ENCODE data around the gene MYL10. TPM values are rescaled to one million over a fixed set of nuclear protein-coding genes. Genes with fewer than 3 reads are reported as not detected.

MYL10 gene
- total and polyA plus RNA-seq, 2 experiments from 2014 or later: 1.3 TPM; not detected in 1

DNA sequence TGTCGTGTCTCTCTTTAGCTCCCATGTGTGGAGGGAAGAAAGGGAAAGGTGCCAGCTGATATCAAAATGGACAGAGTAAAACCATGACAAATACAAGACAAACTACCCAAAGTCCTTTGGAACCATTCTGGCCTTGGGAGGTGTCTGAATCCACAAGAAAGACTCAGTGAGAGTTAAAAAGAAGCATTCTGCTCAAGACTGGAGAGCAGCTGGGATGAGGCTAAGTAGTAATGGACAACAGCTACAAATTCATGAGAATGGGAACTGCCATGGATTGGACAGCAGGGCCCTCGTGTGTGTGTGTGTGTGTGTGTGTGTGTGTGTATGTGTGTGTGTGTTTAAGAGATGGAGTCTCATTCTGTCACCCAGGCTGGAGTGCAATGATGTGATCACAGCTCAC, 39.6 kb upstream of the MYL10 start:
- DNase-seq (ENCODE audit: low spot score) (no peak), ATAC-seq (no peak)
- Mint-ChIP-seq H3K27ac (no peak overlapping the region), H3K4me3 (no peak overlapping the region), H3K9me3 (peaks cover 13% of the 10 kb centered on the region), H3K36me3 (ENCODE audit: low read depth) (no peaks in the 10 kb centered on the region), H3K4me1 (peaks cover 12% of the 10 kb centered on the region), H3K27me3 (ENCODE audit: insufficient read depth, low read depth, poor library complexity) (peaks cover 11% of the 10 kb centered on the region)
- Histone ChIP-seq H3K36me3 (ENCODE audit: insufficient read depth) (no peaks in the 10 kb centered on the region), H3K27ac (ENCODE audit: low read depth) (no peak overlapping the region), H3K4me2 (no peak overlapping the region), H3K9me2 (ENCODE audit: insufficient read depth) (no peaks in the 10 kb centered on the region), H3F3A (replicated peaks; ENCODE audit: low read depth) (no peaks in the 10 kb centered on the region), H3K4me3 (no peak overlapping the region), H3K27me3 (ENCODE audit: insufficient read depth) (no peaks in the 10 kb centered on the region), H2AFZ (no peak overlapping the region), H3K79me2 (replicated peaks; ENCODE audit: insufficient read depth) (no peaks in the 10 kb centered on the region), H4K20me1 (replicated peaks; ENCODE audit: insufficient read depth) (no peaks in the 10 kb centered on the region), H3K4me1 (ENCODE audit: insufficient read depth) (peaks cover 13% of the 10 kb centered on the region)
- TF ChIP-seq POLR2AphosphoS5 (IDR thresholded peaks at IDR 0.05; ENCODE audit: low read depth) (no peak), EZH2 (IDR thresholded peaks at IDR 0.05; ENCODE audit: low read depth, unreplicated experiment) (no peak), STAT1 (IDR thresholded peaks at IDR 0.05; ENCODE audit: unreplicated experiment) (no peak), ZNF114 (CRISPR knock-in tag; IDR thresholded peaks at IDR 0.05) (no peak), CTCF (conservative IDR thresholded peaks at IDR 0.05; ENCODE audit: low read depth in 2 of 2) (no peak), NANOG (IDR thresholded peaks at IDR 0.05; ENCODE audit: borderline replicate concordance) (no peak), EZH2phosphoT487 (IDR thresholded peaks at IDR 0.05; ENCODE audit: unreplicated experiment) (no peak), JUNB (IDR thresholded peaks at IDR 0.05; ENCODE audit: unreplicated experiment) (no peak), CREB1 (CRISPR knock-in tag; IDR thresholded peaks at IDR 0.05; ENCODE audit: low read depth) (no peak), ZNF331 (CRISPR knock-in tag; IDR thresholded peaks at IDR 0.05; ENCODE audit: low read depth) (no peak), REST (IDR thresholded peaks at IDR 0.05; ENCODE audit: unreplicated experiment) (no peak)
- TF ChIP-seq, protein P1, sequence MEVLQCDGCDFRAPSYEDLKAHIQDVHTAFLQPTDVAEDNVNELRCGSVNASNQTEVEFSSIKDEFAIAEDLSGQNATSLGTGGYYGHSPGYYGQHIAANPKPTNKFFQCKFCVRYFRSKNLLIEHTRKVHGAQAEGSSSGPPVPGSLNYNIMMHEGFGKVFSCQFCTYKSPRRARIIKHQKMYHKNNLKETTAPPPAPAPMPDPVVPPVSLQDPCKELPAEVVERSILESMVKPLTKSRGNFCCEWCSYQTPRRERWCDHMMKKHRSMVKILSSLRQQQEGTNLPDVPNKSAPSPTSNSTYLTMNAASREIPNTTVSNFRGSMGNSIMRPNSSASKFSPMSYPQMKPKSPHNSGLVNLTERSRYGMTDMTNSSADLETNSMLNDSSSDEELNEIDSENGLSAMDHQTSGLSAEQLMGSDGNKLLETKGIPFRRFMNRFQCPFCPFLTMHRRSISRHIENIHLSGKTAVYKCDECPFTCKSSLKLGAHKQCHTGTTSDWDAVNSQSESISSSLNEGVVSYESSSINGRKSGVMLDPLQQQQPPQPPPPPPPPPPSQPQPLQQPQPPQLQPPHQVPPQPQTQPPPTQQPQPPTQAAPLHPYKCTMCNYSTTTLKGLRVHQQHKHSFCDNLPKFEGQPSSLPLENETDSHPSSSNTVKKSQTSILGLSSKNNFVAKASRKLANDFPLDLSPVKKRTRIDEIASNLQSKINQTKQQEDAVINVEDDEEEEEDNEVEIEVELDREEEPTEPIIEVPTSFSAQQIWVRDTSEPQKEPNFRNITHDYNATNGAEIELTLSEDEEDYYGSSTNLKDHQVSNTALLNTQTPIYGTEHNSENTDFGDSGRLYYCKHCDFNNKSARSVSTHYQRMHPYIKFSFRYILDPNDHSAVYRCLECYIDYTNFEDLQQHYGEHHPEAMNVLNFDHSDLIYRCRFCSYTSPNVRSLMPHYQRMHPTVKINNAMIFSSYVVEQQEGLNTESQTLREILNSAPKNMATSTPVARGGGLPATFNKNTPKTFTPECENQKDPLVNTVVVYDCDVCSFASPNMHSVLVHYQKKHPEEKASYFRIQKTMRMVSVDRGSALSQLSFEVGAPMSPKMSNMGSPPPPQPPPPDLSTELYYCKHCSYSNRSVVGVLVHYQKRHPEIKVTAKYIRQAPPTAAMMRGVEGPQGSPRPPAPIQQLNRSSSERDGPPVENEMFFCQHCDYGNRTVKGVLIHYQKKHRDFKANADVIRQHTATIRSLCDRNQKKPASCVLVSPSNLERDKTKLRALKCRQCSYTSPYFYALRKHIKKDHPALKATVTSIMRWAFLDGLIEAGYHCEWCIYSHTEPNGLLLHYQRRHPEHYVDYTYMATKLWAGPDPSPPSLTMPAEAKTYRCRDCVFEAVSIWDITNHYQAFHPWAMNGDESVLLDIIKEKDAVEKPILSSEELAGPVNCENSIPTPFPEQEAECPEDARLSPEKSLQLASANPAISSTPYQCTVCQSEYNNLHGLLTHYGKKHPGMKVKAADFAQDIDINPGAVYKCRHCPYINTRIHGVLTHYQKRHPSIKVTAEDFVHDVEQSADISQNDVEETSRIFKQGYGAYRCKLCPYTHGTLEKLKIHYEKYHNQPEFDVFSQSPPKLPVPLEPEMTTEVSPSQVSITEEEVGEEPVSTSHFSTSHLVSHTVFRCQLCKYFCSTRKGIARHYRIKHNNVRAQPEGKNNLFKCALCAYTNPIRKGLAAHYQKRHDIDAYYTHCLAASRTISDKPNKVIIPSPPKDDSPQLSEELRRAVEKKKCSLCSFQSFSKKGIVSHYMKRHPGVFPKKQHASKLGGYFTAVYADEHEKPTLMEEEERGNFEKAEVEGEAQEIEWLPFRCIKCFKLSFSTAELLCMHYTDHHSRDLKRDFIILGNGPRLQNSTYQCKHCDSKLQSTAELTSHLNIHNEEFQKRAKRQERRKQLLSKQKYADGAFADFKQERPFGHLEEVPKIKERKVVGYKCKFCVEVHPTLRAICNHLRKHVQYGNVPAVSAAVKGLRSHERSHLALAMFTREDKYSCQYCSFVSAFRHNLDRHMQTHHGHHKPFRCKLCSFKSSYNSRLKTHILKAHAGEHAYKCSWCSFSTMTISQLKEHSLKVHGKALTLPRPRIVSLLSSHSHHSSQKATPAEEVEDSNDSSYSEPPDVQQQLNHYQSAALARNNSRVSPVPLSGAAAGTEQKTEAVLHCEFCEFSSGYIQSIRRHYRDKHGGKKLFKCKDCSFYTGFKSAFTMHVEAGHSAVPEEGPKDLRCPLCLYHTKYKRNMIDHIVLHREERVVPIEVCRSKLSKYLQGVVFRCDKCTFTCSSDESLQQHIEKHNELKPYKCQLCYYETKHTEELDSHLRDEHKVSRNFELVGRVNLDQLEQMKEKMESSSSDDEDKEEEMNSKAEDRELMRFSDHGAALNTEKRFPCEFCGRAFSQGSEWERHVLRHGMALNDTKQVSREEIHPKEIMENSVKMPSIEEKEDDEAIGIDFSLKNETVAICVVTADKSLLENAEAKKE (CRISPR knock-in tag; IDR thresholded peaks at IDR 0.05): no peak
- TF ChIP-seq, protein P2, sequence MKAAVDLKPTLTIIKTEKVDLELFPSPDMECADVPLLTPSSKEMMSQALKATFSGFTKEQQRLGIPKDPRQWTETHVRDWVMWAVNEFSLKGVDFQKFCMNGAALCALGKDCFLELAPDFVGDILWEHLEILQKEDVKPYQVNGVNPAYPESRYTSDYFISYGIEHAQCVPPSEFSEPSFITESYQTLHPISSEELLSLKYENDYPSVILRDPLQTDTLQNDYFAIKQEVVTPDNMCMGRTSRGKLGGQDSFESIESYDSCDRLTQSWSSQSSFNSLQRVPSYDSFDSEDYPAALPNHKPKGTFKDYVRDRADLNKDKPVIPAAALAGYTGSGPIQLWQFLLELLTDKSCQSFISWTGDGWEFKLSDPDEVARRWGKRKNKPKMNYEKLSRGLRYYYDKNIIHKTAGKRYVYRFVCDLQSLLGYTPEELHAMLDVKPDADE (IDR thresholded peaks at IDR 0.05): no peak

All from GM23338 (cell line).